ENCODE data around the gene HIP1. TPM values are rescaled to one million over a fixed set of nuclear protein-coding genes. Genes with fewer than 3 reads are reported as not detected.

The HIP1 gene
- total RNA-seq, 1 donor from 2014 or later: 39.2 TPM

DNA sequence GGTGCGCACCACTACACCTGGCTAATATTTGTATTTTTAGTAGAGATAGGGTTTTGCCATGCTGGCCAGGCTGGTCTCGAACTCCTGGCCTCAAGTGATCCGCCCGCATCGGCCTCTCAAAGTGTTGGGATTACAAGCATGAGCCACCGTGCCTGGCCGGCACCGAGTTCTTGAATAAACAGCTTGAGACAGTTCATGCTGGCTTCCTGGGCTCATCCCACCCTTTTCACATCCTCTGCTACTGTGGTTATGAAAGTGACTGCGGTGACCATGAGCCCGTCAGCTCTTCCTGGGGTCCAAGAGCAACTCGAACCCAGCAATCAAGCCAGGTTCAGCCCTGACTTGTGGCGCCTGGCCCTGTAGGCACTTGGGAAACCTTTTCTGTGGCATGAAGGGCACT lies 38.7 kb downstream of the HIP1 start:
- no peak for TF ChIP-seq EZH2phosphoT487 (IDR thresholded peaks at IDR 0.05)
- TF ChIP-seq EZH2 (IDR thresholded peaks at IDR 0.05): no peak
- TF ChIP-seq, protein P1, sequence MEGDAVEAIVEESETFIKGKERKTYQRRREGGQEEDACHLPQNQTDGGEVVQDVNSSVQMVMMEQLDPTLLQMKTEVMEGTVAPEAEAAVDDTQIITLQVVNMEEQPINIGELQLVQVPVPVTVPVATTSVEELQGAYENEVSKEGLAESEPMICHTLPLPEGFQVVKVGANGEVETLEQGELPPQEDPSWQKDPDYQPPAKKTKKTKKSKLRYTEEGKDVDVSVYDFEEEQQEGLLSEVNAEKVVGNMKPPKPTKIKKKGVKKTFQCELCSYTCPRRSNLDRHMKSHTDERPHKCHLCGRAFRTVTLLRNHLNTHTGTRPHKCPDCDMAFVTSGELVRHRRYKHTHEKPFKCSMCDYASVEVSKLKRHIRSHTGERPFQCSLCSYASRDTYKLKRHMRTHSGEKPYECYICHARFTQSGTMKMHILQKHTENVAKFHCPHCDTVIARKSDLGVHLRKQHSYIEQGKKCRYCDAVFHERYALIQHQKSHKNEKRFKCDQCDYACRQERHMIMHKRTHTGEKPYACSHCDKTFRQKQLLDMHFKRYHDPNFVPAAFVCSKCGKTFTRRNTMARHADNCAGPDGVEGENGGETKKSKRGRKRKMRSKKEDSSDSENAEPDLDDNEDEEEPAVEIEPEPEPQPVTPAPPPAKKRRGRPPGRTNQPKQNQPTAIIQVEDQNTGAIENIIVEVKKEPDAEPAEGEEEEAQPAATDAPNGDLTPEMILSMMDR (IDR thresholded peaks at IDR 0.05): no peak
- no peak overlapping the region for H3K9ac ChIP-seq
- H3K4me2 ChIP-seq: no peak overlapping the region
- Mint-ChIP-seq H3K27me3 (ENCODE audit: insufficient read depth, low read depth) (peaks cover 3% of the 10 kb centered on the region), H3K27ac (no peak overlapping the region), H3K4me1 (peaks cover 4% of the 10 kb centered on the region), H3K9me3 (no peaks in the 10 kb centered on the region), H3K4me3 (no peak overlapping the region), H3K36me3 (no peaks in the 10 kb centered on the region)
- no peaks in the 10 kb centered on the region for H3K79me2 ChIP-seq (ENCODE audit: low read depth)
- H3K36me3 ChIP-seq: no peaks in the 10 kb centered on the region
- no peaks in the 10 kb centered on the region for H3K27me3 ChIP-seq
- H3F3A ChIP-seq (ENCODE audit: low read depth): no peaks in the 10 kb centered on the region
- H3K9me3 ChIP-seq (ENCODE audit: low read depth): no peaks in the 10 kb centered on the region
- no peak for DNase-seq (ENCODE audit: low spot score)
- H3K4me3 ChIP-seq: no peak overlapping the region
- H2AFZ ChIP-seq (replicated peaks): no peak overlapping the region
- no peak overlapping the region for H3K27ac ChIP-seq
- no peaks in the 10 kb centered on the region for H4K20me1 ChIP-seq (ENCODE audit: low read depth)
- H3K4me1 ChIP-seq: no peaks in the 10 kb centered on the region

GRCh38 chr7:75698358-75698757 lies 40.4 kb downstream of the HIP1 start:
- no peaks in the 10 kb centered on the region for H3K36me3 ChIP-seq
- no peaks in the 10 kb centered on the region for H3K36me3 Mint-ChIP-seq
- no peak overlapping the region for H3K4me3 Mint-ChIP-seq
- no peak overlapping the region for H3K27ac Mint-ChIP-seq
- peaks cover 4% of the 10 kb centered on the region for H3K4me1 Mint-ChIP-seq
- H3K9ac ChIP-seq: no peak overlapping the region
- no peaks in the 10 kb centered on the region for H3K4me1 ChIP-seq
- no peaks in the 10 kb centered on the region for H3K27me3 ChIP-seq
- no peak overlapping the region for H3K27ac ChIP-seq
- no peak overlapping the region for H3K4me3 ChIP-seq
- H3K79me2 ChIP-seq (ENCODE audit: low read depth): no peaks in the 10 kb centered on the region
- peaks cover 2% of the 10 kb centered on the region for H3K27me3 Mint-ChIP-seq (ENCODE audit: insufficient read depth, low read depth)
- no peaks in the 10 kb centered on the region for H3K9me3 ChIP-seq (ENCODE audit: low read depth)
- TF ChIP-seq, protein P1 (IDR thresholded peaks at IDR 0.05): no peak
- TF ChIP-seq EZH2phosphoT487 (IDR thresholded peaks at IDR 0.05) (no peak), EZH2 (IDR thresholded peaks at IDR 0.05) (no peak)
- no peak overlapping the region for H2AFZ ChIP-seq (replicated peaks)
- no peaks in the 10 kb centered on the region for H3K9me3 Mint-ChIP-seq
- H3K4me2 ChIP-seq: no peak overlapping the region
- no peak for DNase-seq (ENCODE audit: low spot score)
- no peaks in the 10 kb centered on the region for H4K20me1 ChIP-seq (ENCODE audit: low read depth)
- H3F3A ChIP-seq (ENCODE audit: low read depth): no peaks in the 10 kb centered on the region

GRCh38 chr7:75696263-75697037 lies 42.3 kb downstream of the HIP1 start:
- no peaks in the 10 kb centered on the region for H3K36me3 Mint-ChIP-seq
- Histone ChIP-seq H3K27me3 (no peaks in the 10 kb centered on the region), H3K9me3 (ENCODE audit: low read depth) (no peaks in the 10 kb centered on the region), H3K36me3 (no peaks in the 10 kb centered on the region), H3F3A (ENCODE audit: low read depth) (no peaks in the 10 kb centered on the region), H3K4me2 (no peak overlapping the region), H3K9ac (no peak overlapping the region), H3K4me3 (no peak overlapping the region), H4K20me1 (ENCODE audit: low read depth) (no peaks in the 10 kb centered on the region), H3K27ac (no peak overlapping the region), H3K79me2 (ENCODE audit: low read depth) (no peaks in the 10 kb centered on the region), H3K4me1 (no peaks in the 10 kb centered on the region), H2AFZ (replicated peaks) (no peak overlapping the region)
- peaks cover 4% of the 10 kb centered on the region for H3K27me3 Mint-ChIP-seq (ENCODE audit: insufficient read depth, low read depth)
- no peaks in the 10 kb centered on the region for H3K4me1 Mint-ChIP-seq
- H3K4me3 Mint-ChIP-seq: no peak overlapping the region
- TF ChIP-seq, protein P1 (IDR thresholded peaks at IDR 0.05): no peak
- TF ChIP-seq EZH2phosphoT487 (IDR thresholded peaks at IDR 0.05) (no peak), EZH2 (IDR thresholded peaks at IDR 0.05) (no peak)
- no peak for DNase-seq (ENCODE audit: low spot score)
- no peaks in the 10 kb centered on the region for H3K9me3 Mint-ChIP-seq
- H3K27ac Mint-ChIP-seq: no peak overlapping the region
